Lower leg skin (tissue), 3 donors: Measurements from ENCODE around the gene STRIP1.

ENCODE experiments used
- POLR2A ChIP-seq, 2 donors: fragments of 450-650 bp; IDR thresholded peaks; one replicate each; pipeline ENCODE4 v1.6.1; 2016 to 2017; ENCODE audit warnings: antibody characterized with exemption in 2 of 2, mild to moderate bottlenecking in 1 of 2, moderate library complexity in 1 of 2
- TF ChIP-seq, protein P1 (sequence below), 3 donors: fragments of 450-650 bp; IDR thresholded peaks; one replicate each; pipeline ENCODE4 v1.5.1; 2016; ENCODE audit warnings: antibody characterized with exemption in 3 of 3, mild to moderate bottlenecking in 3 of 3, moderate library complexity in 2 of 3

DNA sequence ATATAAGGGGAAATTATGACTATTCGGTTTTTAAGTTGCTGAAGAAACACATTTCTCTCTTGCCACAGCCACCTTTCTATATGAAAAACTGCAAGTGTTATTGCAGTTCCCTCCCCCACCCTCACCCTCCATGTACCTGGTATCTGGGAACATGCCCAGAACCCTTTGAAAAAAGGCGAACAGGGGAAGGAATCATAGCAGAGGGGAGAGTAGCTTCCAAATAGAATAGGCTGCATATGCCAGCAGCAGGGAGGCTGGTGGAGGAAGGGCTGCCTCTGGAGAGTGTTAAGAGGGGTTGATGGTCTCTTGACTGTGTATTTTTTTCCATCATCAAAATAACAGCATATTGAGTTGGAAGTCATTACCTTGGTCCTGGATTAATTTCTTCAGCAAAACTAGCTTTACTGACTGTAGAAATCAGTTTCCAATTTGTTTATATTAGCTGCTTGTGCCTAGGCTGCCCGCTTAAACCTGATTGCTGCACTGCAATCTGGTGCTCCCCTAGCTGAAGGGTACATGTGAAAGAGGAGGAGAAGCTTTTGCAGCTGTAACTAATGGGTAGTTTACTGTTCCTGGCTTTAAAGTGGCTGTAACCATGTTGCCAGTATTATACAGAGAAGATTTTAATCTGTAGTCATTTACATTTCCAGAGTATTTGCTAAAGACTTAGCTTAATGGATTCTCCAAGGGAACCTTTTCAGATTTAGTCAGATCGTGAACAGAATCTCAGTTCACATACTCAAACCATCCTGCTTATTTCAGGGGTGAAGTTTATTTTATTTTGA lies 27.2 kb upstream of the STRIP1 start:
- TF ChIP-seq, protein P1, sequence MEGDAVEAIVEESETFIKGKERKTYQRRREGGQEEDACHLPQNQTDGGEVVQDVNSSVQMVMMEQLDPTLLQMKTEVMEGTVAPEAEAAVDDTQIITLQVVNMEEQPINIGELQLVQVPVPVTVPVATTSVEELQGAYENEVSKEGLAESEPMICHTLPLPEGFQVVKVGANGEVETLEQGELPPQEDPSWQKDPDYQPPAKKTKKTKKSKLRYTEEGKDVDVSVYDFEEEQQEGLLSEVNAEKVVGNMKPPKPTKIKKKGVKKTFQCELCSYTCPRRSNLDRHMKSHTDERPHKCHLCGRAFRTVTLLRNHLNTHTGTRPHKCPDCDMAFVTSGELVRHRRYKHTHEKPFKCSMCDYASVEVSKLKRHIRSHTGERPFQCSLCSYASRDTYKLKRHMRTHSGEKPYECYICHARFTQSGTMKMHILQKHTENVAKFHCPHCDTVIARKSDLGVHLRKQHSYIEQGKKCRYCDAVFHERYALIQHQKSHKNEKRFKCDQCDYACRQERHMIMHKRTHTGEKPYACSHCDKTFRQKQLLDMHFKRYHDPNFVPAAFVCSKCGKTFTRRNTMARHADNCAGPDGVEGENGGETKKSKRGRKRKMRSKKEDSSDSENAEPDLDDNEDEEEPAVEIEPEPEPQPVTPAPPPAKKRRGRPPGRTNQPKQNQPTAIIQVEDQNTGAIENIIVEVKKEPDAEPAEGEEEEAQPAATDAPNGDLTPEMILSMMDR (IDR thresholded peaks at IDR 0.05): no peak
- TF ChIP-seq POLR2A (IDR thresholded peaks at IDR 0.05): no peak
